GM10847 (cell line): ENCODE measurements around the gene HNRNPF.

ENCODE experiments used
- POLR2A ChIP-seq: IDR thresholded peaks from 2 replicates; pipeline ENCODE4 v1.6.1; 2011; ENCODE audit not compliant: insufficient read length; ENCODE audit errors: extremely low read depth

Gene HNRNPF, protein sequence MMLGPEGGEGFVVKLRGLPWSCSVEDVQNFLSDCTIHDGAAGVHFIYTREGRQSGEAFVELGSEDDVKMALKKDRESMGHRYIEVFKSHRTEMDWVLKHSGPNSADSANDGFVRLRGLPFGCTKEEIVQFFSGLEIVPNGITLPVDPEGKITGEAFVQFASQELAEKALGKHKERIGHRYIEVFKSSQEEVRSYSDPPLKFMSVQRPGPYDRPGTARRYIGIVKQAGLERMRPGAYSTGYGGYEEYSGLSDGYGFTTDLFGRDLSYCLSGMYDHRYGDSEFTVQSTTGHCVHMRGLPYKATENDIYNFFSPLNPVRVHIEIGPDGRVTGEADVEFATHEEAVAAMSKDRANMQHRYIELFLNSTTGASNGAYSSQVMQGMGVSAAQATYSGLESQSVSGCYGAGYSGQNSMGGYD

DNA sequence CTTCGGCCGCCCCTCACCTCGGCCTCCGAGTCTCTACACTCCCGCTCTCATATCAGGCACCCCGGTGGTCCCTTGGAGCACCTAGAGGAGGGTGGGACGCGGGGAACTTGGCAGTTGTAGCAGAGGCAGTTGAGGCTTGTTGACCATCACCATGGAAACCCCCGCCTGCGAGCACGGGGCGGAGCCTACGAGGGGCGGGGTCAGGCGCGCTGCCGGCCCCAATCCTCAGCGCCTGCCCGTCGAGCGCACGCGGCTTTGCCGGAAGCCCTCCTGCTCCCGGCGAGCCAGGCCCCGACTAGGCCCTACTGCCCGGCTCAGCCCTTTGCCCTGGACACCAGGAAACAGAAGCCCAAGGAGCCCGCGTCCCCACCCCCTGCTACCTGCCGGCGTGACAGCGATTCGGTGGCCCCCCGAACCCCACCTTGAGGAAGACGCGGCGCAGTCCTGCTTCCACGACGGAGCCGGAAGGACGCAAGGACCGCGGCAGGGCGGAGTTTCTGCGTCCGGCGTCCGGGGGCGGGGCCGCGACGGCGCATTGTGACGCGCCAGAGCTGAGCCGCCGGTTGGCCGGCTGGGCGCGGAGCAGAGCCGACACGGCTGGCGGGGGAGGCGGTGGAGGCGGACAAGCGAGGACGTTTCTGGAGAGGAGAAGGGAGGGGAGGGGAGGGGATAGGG lies at the start of gene HNRNPF:
Gene HNRNPF (minus strand): TSS at position 477 of the 675 bp plus-strand sequence. CDS start 21,302 bp downstream, outside the sequence.
- TF ChIP-seq POLR2A, result peak; percentile 92

DNA sequence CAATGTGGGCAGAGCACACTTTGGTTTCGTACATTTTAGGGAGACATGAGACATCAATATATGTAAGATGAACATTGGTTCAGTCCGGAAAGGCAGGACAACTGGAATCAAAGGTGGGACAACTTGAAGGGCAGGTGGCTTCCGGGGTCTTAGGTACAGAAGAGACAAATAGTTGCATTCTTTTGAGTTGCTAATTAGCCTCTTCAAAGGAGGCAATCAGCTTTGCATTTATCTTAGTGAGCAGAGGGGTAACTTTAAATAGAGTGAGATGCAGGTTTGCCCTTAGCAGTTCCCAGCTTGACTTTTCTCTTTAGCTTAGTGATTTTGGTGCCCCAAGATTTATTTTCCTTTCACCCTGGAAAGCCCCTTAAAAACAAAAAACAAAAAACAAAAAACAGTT lies 49.2 kb upstream of the HNRNPF start:
- TF ChIP-seq POLR2A, result no peak

DNA sequence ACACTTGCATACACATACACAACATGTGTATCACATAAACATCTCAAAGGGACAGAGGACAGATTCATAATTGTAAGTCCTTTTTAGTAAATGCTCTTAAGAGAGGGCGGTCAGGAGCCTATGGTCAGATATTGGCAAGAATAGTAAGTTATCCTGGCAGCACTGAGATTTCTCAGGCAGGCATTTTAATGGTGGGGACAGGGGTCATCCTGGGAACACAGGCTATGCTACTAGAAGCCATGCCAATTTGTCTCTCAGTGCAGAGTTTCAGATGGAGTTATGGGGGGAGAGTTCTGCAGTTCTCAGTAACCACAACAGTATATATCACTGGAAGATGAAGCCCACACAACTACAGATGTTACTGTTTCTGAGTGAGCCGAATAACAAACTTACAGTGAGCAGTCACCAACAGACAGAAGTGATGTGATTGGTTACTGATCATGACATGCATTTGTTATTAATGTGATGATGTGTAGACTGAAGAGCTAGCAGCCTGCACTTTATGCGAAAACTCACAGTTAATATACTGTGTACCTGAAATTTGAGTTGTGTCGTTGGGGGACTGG lies 44.4 kb upstream of the HNRNPF start:
- no peak for TF ChIP-seq POLR2A

DNA sequence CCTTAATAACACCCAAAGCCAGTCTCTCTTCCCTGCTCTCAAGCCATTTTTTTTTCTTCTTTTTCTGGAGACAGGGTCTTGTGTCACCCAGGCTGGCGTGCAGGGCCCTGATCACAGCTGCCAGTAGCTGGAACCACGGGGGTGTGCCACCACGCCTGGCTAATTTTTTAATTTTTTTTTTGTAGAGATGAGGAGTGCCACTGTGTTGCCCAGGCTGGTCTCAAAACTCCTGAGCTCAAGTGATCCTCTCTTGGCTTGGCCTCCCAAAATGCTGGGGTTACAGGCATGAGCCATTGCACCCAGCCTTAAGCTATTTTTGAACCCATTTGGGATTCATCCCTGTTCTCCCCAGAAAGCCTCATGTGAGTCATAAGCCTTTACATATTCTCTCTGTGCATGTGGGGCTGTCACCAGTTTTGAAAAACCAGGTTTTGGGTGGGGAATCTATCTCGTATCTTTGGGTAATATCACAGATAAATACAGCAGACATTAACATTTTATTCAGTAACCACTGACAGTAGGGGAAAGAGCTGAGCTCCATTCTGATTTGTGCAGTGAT lies 43.4 kb upstream of the HNRNPF start:
- no peak for TF ChIP-seq POLR2A

DNA sequence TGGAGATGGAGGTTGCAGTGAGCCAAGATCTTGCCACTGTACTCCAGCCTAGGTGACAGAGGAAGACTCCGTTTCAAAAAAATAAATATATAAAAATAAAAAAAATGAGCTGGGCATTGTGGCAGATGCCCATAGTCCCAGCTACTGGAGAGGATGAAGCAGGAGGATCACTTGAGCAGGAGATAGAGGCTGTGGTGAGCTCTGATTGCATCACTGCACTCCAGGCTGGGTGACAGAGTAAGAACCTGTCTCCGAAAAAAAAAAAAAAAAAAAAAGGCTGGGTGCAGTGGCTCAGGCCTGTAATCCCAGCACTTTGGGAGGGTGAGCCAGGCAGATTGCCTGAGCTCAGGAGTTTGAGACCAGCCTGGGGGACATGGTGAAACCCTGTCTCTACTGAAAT lies 39.8 kb upstream of the HNRNPF start:
- no peak for TF ChIP-seq POLR2A

DNA sequence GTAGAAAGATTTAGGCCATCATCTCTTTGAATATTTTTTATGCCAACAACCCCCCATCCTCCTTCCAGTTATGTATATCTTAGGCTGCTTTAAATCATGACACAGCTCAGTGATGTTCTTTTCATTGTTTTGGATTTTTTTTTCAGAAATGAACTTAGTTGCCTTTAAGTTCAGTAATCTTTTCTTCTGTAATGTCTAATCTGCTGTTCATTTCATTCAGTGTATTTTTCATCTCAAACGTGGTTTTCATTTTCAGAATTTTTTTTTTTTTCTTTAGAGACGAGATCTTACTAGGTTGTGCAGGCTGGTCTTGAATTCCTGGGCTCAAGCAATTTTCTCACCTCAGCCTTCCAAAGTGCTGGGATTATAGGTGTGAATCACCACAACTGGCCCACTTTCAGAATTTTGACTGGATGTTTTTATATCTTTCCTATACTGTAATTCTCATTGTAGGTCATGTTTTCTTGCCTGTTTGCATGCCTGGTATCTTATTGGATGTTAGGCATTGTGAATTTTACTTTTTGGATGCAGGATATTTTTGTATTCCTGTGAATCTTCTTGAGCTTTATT lies 36.0 kb upstream of the HNRNPF start:
- TF ChIP-seq POLR2A, result no peak

DNA sequence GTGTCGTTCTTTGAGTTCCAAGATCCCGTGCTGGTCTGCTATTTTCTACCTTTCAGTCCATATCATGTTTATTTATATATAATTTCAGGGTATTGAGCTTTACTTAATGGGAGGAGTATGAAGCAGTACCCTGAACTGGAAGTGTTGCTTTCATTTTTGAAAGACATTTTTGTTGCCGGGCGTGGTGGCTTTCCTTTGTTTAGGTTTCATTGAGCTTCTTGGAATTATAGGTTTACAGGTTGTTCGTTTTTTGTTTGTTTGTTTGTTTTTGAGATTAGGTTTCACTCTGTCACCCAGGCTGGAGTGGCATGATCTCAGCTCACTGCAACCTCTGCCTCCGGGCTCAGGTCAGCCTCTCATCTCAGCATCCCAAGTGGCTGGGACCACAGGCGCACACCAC lies 35.3 kb upstream of the HNRNPF start:
- no peak for TF ChIP-seq POLR2A

DNA sequence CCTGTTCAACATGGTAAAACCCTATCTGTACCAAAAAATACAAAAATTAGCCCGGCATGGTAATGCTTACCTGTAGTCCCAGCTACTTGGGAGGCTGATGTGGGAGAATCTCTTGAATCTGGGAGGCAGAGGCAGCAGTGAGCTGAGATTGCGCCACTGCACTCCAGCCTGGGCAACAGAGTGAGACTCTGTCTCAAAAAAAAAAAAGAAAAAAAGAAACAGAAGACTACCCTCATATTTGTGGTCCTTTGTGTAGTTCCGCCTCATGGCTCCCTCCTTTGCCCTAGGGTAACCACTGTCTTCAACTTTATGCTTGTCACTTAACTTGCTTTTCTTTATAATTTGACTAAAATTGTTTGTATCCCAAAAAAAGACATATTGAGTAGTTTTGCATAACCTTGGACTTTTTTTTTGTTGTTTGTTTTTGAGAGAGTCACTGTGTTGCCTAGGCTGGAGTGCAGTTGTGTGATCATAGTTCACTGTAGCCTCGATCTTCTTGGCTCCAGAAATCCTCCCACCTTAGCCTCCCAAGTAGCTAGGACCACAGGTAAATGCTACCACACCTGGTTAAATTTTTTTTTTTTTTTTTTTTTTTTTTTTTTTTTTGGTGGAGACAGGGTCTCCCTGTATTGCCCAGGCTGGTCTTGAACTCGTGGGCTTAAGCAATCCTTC lies 31.6 kb upstream of the HNRNPF start:
- no peak for TF ChIP-seq POLR2A

DNA sequence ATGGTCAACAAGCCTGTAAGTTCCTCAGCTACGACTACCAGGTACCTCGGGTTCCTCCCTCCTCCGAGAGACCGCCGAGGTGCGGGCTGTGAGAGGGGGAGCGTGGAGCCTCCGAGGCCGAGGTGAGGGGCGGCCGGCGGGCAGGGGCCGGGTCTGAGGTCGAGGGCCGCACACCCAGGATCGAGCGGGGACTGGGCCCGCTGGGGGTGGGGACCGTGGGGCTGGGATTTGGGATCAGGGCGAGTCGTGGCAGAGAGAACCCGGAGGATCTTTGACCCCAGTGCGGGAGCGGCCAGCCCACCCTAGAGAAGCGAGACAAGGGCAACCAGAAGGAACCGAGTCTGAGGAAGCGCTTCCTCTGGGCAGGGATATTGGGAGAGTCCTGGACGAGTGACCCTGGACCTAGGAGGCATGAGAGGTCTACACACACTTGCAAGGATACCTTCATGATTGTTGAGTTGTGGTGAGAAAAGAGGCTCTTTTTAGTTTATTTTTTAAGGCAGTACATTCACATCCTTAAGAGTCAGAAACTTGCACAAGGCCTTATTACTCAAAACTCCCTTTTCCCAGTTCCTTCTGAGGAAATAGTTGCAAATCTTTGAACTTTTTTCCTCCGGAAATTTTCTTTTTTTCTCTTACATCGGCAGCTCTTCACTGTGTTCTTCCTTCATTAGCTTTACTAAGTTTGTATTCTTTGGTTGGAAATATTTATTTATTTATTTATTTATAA lies 28.3 kb upstream of the HNRNPF start:
- no peak for TF ChIP-seq POLR2A

DNA sequence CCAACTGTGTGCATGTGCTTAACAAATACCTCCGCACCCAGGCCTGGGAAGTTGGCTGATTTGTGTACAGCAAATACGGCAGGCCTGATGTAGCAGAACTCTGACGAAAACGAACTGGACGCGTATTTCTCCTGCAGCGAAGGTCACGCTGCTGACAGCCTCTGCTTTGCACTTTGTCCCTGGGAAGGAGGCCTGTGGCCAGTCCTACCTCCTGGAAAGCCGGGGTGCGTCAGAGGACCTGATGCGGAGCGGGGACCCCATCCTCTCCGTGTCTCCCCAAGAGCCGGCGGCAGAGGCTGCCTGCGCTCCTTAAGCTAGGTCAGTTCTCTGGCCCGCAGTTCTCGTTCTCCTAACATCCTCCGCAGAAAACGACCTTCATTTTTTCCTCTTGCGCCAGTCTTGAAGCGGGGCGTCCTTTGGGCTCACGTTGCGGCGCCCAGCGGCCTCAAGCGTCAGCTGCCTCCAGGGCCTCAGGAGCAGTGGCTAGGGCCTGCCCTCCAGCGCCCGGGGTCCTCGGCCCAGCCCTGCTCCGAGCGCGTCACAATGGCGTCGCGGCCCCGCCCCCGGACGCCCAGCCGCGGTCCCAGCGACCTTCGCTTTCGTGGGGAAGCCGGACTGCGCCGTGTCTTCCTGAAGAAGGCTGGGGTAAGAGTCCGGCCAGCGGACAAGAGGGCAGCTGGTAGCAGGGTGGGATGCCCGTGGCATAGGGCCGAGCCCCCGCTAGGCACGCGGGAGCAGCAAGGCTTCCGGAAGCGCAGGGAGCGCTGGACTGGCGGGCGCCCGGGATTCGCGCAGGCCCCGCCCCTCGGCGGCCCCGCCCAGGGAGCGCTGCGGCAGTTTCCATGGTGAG lies 27.5 kb upstream of the HNRNPF start, which contains the start of gene ZNF487:
Gene ZNF487 (plus strand): TSS at position 821 of the 850 bp plus-strand sequence. CDS start 38,703 bp downstream, outside the sequence.
- peak; percentile 66 for TF ChIP-seq POLR2A

DNA sequence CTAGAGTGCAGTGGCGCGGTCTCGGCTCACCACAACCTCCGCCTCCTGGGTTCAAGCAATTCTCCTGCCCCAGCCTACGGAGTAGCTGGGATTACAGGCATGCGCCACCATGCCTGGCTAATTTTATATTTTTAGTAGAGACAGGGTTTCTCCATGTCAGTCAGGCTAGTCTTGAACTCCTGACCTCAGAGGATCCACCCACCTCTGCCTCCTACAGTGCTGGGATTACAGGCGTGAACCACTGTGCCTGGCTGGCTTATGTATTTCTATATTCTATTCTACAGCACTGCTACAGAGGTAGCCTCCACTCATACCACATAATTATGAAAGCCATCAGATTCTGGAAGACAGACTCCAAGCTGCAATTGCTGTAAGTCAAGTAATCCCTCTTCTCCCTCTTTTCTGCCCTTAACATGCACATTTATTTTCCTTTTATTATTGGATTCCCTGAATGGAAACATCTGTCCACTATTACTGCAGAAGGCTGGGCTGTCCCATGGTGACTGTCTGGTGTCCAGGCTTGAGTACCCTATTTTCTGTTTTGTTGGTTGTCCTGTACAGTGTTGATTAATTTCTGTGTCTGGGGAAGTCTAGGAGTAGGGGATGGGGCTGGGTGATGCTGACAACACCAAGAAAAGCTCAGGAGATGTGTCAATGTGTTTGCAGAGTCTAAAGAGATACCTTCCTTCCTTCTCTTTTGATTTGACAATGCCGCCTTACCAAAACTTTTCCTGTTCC lies 22.1 kb upstream of the HNRNPF start:
- TF ChIP-seq POLR2A, result no peak

DNA sequence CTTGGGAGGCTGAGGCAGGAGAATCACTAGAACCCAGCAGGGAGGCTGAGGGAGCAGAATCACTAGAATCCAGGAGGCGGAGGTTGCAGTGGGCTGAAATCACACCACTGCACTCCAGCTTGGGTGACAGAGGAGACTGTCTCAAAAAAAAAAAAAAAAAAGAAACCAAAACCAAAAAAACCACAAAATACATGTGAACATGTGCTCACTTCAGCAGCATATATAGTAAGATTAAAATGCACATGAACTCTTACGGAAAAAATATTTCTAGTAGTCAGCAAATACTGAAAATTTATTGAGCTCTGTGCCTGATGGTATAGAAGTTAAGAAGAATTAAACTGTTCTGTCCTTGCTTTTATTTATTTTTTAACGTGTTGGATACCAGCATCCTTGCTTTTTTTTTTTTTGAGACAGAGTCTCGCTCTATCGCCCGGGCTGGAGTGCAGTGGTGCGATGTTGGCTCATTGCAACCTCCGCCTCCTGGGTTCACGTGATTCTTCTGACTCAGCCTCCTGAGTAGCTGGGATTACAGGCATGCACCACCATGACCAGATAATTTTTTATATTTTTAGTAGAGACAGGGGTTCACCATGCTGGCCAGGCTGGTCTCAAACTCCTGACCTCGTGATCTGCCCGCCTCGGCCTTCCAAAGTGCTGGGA lies 18.3 kb upstream of the HNRNPF start:
- TF ChIP-seq POLR2A, result no peak
